Suprapubic skin (tissue), 3 donors: ENCODE measurements around the gene SCN4A.

ENCODE experiments used
- CTCF ChIP-seq, 2 donors: fragments of 200-600 bp in 1 of 2; fragments of 450-650 bp in 1 of 2; sonication (generic) in 1 of 2; IDR thresholded peaks; one replicate each; pipeline ENCODE4 v1.5.1; 2016 to 2019; ENCODE audit warnings: antibody characterized with exemption in 2 of 2, mild to moderate bottlenecking in 1 of 2, moderate library complexity in 1 of 2
- POLR2A ChIP-seq, 2 donors: fragments of 450-650 bp; IDR thresholded peaks; one replicate each; pipeline ENCODE4 v1.6.1; 2017; ENCODE audit warnings: antibody characterized with exemption in 2 of 2, mild to moderate bottlenecking in 2 of 2, moderate library complexity in 2 of 2

- TF ChIP-seq CTCF (IDR thresholded peaks at IDR 0.05): no peak
- TF ChIP-seq POLR2A (IDR thresholded peaks at IDR 0.05): no peak
Observed at GRCh38 chr17:63962298-63962744, 10.4 kb downstream of the SCN4A start.
